Measurements from ENCODE around the gene VPS8.

The VPS8 gene

GRCh38 chr3:184815046-184815930 is 3.3 kb downstream of the VPS8 start:
- no peak for TF ChIP-seq CTCF (IDR thresholded peaks at IDR 0.05; ENCODE audit: low read depth, low read length, missing control alignments)
- H3K4me3 ChIP-seq (replicated peaks; ENCODE audit: low read depth, low read length): no peak overlapping the region
- peak; percentile 26 for DNase-seq (ENCODE audit: extremely low read depth, low read depth)

DNA sequence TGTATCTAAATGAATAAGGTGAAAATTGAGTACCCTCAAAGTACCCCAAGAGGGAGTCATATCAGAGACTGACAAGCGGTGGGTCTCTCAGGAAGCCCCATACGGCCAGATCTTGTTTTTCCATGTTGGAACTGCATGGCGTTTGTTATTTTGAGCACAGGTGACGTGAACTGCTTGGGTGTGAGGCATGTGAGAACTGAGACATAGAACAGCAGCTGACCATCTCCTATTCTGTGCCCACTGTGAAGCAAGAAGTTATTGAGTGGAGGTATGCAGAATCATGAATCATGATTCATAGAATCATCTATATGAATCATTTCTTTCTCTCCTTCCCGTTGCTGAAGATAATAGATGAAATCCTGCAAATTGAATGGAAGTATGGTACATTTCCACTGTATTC is 4.6 kb downstream of the VPS8 start:
- TF ChIP-seq CTCF (IDR thresholded peaks at IDR 0.05; ENCODE audit: low read depth, low read length, missing control alignments): no peak
- H3K4me3 ChIP-seq (replicated peaks; ENCODE audit: low read depth, low read length): no peak overlapping the region
- no peak for DNase-seq (ENCODE audit: extremely low read depth, low read depth)

DNA sequence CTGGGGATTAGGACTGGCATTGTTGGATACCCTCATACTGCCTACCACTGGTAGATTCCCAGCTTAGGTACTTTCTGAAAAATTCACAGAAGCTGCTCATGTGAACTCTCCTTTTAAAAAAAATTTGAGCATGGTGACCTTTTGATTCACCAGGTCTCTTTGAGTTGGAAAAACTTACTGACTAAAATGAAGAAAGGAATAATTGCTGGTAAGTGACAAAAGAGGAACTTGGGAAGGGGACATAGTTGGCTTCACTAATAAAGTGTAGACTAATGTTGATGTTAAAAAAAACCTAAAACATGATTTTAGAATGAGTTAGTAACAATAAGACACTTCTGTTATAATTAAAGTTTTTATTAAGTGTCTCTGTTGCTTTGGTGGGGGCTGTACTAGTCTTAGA is 8.6 kb downstream of the VPS8 start:
- no peak for DNase-seq (ENCODE audit: extremely low read depth, low read depth)
- no peak overlapping the region for H3K4me3 ChIP-seq (replicated peaks; ENCODE audit: low read depth, low read length)
- no peak for TF ChIP-seq CTCF (IDR thresholded peaks at IDR 0.05; ENCODE audit: low read depth, low read length, missing control alignments)

- TF ChIP-seq CTCF (IDR thresholded peaks at IDR 0.05; ENCODE audit: low read depth, low read length, missing control alignments): no peak
- no peak overlapping the region for H3K4me3 ChIP-seq (replicated peaks; ENCODE audit: low read depth, low read length)
- DNase-seq (ENCODE audit: extremely low read depth, low read depth): no peak
These were observed 9.1 kb downstream of the VPS8 start for GRCh38 chr3:184821034-184821433.

DNA sequence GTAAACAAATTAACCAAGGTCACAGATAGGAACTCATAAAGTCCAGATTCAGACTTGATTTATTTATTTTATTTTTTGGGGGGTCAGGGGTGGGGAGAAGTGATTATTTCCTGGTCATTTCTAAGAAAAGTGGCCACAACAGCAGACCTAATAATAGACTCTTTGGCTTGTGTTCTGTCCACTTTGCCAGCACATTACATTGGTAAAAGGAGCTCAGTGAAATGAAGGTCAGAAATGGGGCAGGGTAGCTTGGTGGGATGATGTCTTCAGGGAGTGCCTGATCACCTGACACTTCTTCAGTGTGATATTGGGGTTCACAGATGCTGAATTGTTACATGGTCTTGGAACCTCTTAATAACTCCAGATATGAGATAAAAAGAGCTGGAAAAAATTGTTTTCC is 10.1 kb downstream of the VPS8 start:
- H3K4me3 ChIP-seq (replicated peaks; ENCODE audit: low read depth, low read length): no peak overlapping the region
- no peak for TF ChIP-seq CTCF (IDR thresholded peaks at IDR 0.05; ENCODE audit: low read depth, low read length, missing control alignments)
- DNase-seq (ENCODE audit: extremely low read depth, low read depth): no peak

DNA sequence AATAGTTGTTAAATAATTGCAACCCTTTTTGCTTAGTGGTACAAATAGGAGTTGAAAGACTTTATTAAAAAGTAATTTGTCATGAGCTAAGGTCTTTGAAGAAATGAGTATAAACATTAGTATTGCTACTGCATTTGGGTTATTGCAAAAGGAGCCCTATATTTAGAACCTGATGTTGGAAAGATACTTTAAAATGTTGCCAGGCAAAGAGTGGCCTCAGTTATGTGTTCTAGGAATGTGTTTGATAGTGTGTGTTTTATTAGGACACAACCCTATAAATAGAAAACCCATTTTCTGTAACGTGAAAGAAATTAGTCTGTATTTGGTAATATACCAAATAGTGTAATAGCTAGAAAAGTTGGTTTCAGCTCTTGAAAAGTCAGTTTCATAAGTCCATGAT is 10.7 kb downstream of the VPS8 start:
- DNase-seq (ENCODE audit: extremely low read depth, low read depth): no peak
- no peak for TF ChIP-seq CTCF (IDR thresholded peaks at IDR 0.05; ENCODE audit: low read depth, low read length, missing control alignments)
- no peak overlapping the region for H3K4me3 ChIP-seq (replicated peaks; ENCODE audit: low read depth, low read length)
